GM21723 (cell line): ENCODE results near the gene ZSCAN16.
"Not testable (repeated sequence)": the region's sequence is repeated elsewhere in the genome, so short reads cannot be mapped to it uniquely, and the experiment has no call there.

Experiments used
- ATAC-seq: cut with Tn5 transposase; IDR thresholded peaks from one replicate; pipeline ENCODE4 v1.9.1; 2021; ENCODE audit warnings: mild to moderate bottlenecking, moderate library complexity; ENCODE audit not compliant: unreplicated experiment

The ZSCAN16 gene

GRCh38 chr6:28124350-28124970 lies at the start of gene ZSCAN16:
Gene ZSCAN16, plus strand, starts transcription at chr6:28124609. Its CDS starts 835 bp downstream, at chr6:28125444.
- ATAC-seq: peak; percentile 95

GRCh38 chr6:28078050-28078449 lies 46.4 kb upstream of the ZSCAN16 start:
- no peak for ATAC-seq

GRCh38 chr6:28078836-28079235 lies 45.6 kb upstream of the ZSCAN16 start:
- ATAC-seq: no peak

- ATAC-seq: peak; percentile 24
Measured at GRCh38 chr6:28080381-28080630, 44.1 kb upstream of the ZSCAN16 start, which contains the start of gene ZNF165. Gene ZNF165, plus strand, starts transcription at chr6:28080568. Its CDS starts 4,913 bp downstream, at chr6:28085481.

GRCh38 chr6:28080631-28081485 lies 43.6 kb upstream of the ZSCAN16 start:
- peak; percentile 77 for ATAC-seq

- peak; percentile 57 for ATAC-seq
Measured at GRCh38 chr6:28081486-28081751, 43.0 kb upstream of the ZSCAN16 start.

GRCh38 chr6:28082939-28083338 lies 41.5 kb upstream of the ZSCAN16 start:
- no peak for ATAC-seq

- no peak for ATAC-seq
Measured at GRCh38 chr6:28089054-28089453, 35.4 kb upstream of the ZSCAN16 start.

GRCh38 chr6:28090917-28091586 lies 33.4 kb upstream of the ZSCAN16 start:
- no peak for ATAC-seq

- not testable (repeated sequence) for ATAC-seq
Measured at GRCh38 chr6:28102222-28102621, 22.2 kb upstream of the ZSCAN16 start.

- ATAC-seq: not testable (repeated sequence)
Measured at GRCh38 chr6:28102699-28103098, 21.7 kb upstream of the ZSCAN16 start.

GRCh38 chr6:28104392-28105244 lies 19.8 kb upstream of the ZSCAN16 start:
- peak; percentile 99 for ATAC-seq

GRCh38 chr6:28105245-28105639 lies 19.2 kb upstream of the ZSCAN16 start:
- no peak for ATAC-seq

- ATAC-seq: no peak
Measured at GRCh38 chr6:28107506-28107905, 16.9 kb upstream of the ZSCAN16 start.

- ATAC-seq: no peak
Measured at GRCh38 chr6:28111964-28112363, 12.4 kb upstream of the ZSCAN16 start.

- no peak for ATAC-seq
Measured at GRCh38 chr6:28115799-28116198, 8.6 kb upstream of the ZSCAN16 start.

GRCh38 chr6:28117386-28118050 lies 6.9 kb upstream of the ZSCAN16 start:
- no peak for ATAC-seq

- ATAC-seq: no peak
Measured at GRCh38 chr6:28118217-28118616, 6.2 kb upstream of the ZSCAN16 start.

- ATAC-seq: no peak
Measured at GRCh38 chr6:28121876-28122275, 2.5 kb upstream of the ZSCAN16 start.

- not testable (repeated sequence) for ATAC-seq
Measured at GRCh38 chr6:28122283-28122682, 2.1 kb upstream of the ZSCAN16 start.

- peak; percentile 22 for ATAC-seq
Measured at GRCh38 chr6:28124971-28125353, 553 bp downstream of the ZSCAN16 start.
